ENCODE measurements around the gene RP9. TPM values are rescaled to one million over a fixed set of nuclear protein-coding genes. Genes with fewer than 3 reads are reported as not detected.

The RP9 gene
- total and polyA plus RNA-seq, 2 of the 13 experiments (the other 11 are each of a cell fraction or from before 2014, with no cell fraction given), result 14.2 to 18.6 TPM

DNA sequence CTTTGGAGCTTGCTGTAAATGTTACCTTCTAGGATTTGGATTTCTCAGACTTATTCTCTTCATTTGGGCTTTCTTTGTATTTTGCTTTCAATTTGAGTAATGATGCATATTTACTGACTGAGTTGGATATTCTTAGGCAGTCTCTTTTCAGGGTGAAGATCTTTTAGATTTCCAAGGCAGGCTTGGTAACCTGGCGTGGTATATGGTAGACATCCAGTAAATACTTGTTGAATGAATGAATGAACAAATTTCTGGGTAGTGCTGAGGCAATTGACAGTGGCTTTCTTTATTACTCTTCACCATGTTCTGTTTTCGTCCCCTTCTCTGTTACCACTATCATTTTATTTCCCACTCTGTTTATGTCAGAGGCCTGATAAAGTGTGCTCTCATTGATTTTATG lies 47.2 kb upstream of the RP9 start:
- POLR2A ChIA-PET, result no interaction called here
- no peak overlapping the region for H3K9ac ChIP-seq (ENCODE audit: insufficient read depth, low read depth, low read length)
- TF ChIP-seq, protein P1, sequence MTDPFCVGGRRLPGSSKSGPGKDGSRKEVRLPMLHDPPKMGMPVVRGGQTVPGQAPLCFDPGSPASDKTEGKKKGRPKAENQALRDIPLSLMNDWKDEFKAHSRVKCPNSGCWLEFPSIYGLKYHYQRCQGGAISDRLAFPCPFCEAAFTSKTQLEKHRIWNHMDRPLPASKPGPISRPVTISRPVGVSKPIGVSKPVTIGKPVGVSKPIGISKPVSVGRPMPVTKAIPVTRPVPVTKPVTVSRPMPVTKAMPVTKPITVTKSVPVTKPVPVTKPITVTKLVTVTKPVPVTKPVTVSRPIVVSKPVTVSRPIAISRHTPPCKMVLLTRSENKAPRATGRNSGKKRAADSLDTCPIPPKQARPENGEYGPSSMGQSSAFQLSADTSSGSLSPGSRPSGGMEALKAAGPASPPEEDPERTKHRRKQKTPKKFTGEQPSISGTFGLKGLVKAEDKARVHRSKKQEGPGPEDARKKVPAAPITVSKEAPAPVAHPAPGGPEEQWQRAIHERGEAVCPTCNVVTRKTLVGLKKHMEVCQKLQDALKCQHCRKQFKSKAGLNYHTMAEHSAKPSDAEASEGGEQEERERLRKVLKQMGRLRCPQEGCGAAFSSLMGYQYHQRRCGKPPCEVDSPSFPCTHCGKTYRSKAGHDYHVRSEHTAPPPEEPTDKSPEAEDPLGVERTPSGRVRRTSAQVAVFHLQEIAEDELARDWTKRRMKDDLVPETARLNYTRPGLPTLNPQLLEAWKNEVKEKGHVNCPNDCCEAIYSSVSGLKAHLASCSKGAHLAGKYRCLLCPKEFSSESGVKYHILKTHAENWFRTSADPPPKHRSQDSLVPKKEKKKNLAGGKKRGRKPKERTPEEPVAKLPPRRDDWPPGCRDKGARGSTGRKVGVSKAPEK (CRISPR knock-in tag; IDR thresholded peaks at IDR 0.05; ENCODE audit: borderline replicate concordance), result no peak
- TF ChIP-seq ZNF772 (CRISPR knock-in tag; IDR thresholded peaks at IDR 0.05) (no peak), ZNF572 (CRISPR knock-in tag; IDR thresholded peaks at IDR 0.05) (no peak)
- TF ChIP-seq, protein P2, sequence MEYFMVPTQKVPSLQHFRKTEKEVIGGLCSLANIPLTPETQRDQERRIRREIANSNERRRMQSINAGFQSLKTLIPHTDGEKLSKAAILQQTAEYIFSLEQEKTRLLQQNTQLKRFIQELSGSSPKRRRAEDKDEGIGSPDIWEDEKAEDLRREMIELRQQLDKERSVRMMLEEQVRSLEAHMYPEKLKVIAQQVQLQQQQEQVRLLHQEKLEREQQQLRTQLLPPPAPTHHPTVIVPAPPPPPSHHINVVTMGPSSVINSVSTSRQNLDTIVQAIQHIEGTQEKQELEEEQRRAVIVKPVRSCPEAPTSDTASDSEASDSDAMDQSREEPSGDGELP (IDR thresholded peaks at IDR 0.05; ENCODE audit: borderline replicate concordance, low read depth), result no peak
- no peaks in the 10 kb centered on the region for H4K20me1 ChIP-seq (ENCODE audit: insufficient read depth, low read length)
- no peak for DNase-seq (ENCODE audit: low spot score)
- FAIRE-seq, result no peak
- 0 out of 5 replicates have a peak, but pooled peaks cover 0 to 1% of the 10 kb centered on the region in 2 experiments for H3K36me3 ChIP-seq (replicated peaks in 1 of 2; ENCODE audit: control insufficient read depth in 1 of 2, insufficient read depth in 2 of 2, low read length in 2 of 2)
- H3K4me1 ChIP-seq (ENCODE audit: insufficient read depth, low read length), result no peaks in the 10 kb centered on the region
- CTCF ChIA-PET (ENCODE audit: low intra/inter-chr PET ratio, low total read pairs), result no interaction called here
- no peak overlapping the region for H3K4me2 ChIP-seq (ENCODE audit: low read depth, low read length)
- BruUV-seq (replicated peaks), result no TSS peak
- no peak overlapping the region for H2AFZ ChIP-seq (ENCODE audit: low read length)
- in situ Hi-C loops (cut with HindIII; ENCODE audit: extremely low pct_ligation_motif_present, low pct_unique_long_range_greater_than_20kb) (no loop called here), intact Hi-C loops (cut with micrococcal nuclease; ENCODE audit: unreplicated experiment) (no loop called here)
- no peaks in the 10 kb centered on the region for H3K9me3 ChIP-seq (ENCODE audit: low read length)
- ATAC-seq, result no peak
- H3K79me2 ChIP-seq (ENCODE audit: insufficient read depth, low read length), result no peaks in the 10 kb centered on the region
- H3K27me3 ChIP-seq (ENCODE audit: control insufficient read depth in 1 of 2, insufficient read depth in 2 of 2, low read length in 2 of 2), result no peaks in the 10 kb centered on the region
- H3K4me3 ChIP-seq (replicated peaks in 1 of 3; ENCODE audit: insufficient read depth in 1 of 3, low read depth in 2 of 3, low read length in 3 of 3), result no peak overlapping the region
- 91% methylated on average over 2 of the region's 2 CpGs for WGBS (ENCODE audit: low lambda C conversion rate)
- no peak overlapping the region for H3K27ac ChIP-seq (ENCODE audit: extremely low read length, insufficient read depth, low read length)

DNA sequence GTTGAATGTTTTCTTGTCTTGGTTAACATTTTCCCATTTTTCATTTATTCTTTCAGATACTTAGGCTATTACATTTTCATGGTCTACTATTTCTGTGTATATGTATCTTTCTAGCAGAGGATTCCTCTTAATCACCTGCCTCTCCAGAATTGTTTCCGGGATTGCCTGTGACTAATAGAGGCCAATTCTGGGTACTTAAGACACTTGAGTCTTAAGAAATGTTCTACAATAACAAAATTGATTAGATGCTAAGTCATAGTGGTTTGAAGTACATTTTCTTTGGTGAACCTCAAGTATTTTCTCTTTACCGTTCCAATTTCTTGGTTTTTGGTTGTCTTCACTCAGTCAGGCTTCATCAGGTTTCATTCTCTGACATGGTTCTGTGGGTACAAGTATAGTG lies 46.6 kb upstream of the RP9 start:
- ChIA-PET CTCF (ENCODE audit: low intra/inter-chr PET ratio, low total read pairs) (no interaction called here), POLR2A (no interaction called here)
- H3K4me3 ChIP-seq (replicated peaks in 1 of 3; ENCODE audit: insufficient read depth in 1 of 3, low read depth in 2 of 3, low read length in 3 of 3), result no peak overlapping the region
- DNase-seq (ENCODE audit: low spot score) (no peak), FAIRE-seq (no peak), ATAC-seq (no peak)
- 85% methylated on average over 2 of the region's 2 CpGs for WGBS (ENCODE audit: low lambda C conversion rate)
- 0 out of 5 replicates have a peak, but pooled peaks cover 0 to 1% of the 10 kb centered on the region in 2 experiments for H3K36me3 ChIP-seq (replicated peaks in 1 of 2; ENCODE audit: control insufficient read depth in 1 of 2, insufficient read depth in 2 of 2, low read length in 2 of 2)
- H3K9me3 ChIP-seq (ENCODE audit: low read length), result no peaks in the 10 kb centered on the region
- no peak overlapping the region for H3K9ac ChIP-seq (ENCODE audit: insufficient read depth, low read depth, low read length)
- H3K79me2 ChIP-seq (ENCODE audit: insufficient read depth, low read length), result no peaks in the 10 kb centered on the region
- intact Hi-C loops (cut with micrococcal nuclease; ENCODE audit: unreplicated experiment), result no loop called here
- no peak overlapping the region for H3K4me2 ChIP-seq (ENCODE audit: low read depth, low read length)
- no peak overlapping the region for H3K27ac ChIP-seq (ENCODE audit: extremely low read length, insufficient read depth, low read length)
- H4K20me1 ChIP-seq (ENCODE audit: insufficient read depth, low read length), result no peaks in the 10 kb centered on the region
- no peak overlapping the region for H2AFZ ChIP-seq (ENCODE audit: low read length)
- no peaks in the 10 kb centered on the region for H3K27me3 ChIP-seq (ENCODE audit: control insufficient read depth in 1 of 2, insufficient read depth in 2 of 2, low read length in 2 of 2)
- no peaks in the 10 kb centered on the region for H3K4me1 ChIP-seq (ENCODE audit: insufficient read depth, low read length)
- in situ Hi-C loops (cut with HindIII; ENCODE audit: extremely low pct_ligation_motif_present, low pct_unique_long_range_greater_than_20kb), result no loop called here
- no TSS peak for BruUV-seq (replicated peaks)
- no peak for TF ChIP-seq ZNF878 (CRISPR knock-in tag; IDR thresholded peaks at IDR 0.05)
- TF ChIP-seq, protein P3, sequence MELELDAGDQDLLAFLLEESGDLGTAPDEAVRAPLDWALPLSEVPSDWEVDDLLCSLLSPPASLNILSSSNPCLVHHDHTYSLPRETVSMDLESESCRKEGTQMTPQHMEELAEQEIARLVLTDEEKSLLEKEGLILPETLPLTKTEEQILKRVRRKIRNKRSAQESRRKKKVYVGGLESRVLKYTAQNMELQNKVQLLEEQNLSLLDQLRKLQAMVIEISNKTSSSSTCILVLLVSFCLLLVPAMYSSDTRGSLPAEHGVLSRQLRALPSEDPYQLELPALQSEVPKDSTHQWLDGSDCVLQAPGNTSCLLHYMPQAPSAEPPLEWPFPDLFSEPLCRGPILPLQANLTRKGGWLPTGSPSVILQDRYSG (CRISPR knock-in tag; IDR thresholded peaks at IDR 0.05), result no peak
- TF ChIP-seq, protein P4, sequence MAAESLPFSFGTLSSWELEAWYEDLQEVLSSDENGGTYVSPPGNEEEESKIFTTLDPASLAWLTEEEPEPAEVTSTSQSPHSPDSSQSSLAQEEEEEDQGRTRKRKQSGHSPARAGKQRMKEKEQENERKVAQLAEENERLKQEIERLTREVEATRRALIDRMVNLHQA (CRISPR knock-in tag; IDR thresholded peaks at IDR 0.05), result no peak
- no peak for TF ChIP-seq ZNF329 (CRISPR knock-in tag; IDR thresholded peaks at IDR 0.05; ENCODE audit: low read depth)
- TF ChIP-seq JUN (CRISPR knock-in tag; IDR thresholded peaks at IDR 0.05), result no peak
- TF ChIP-seq ZNF33B (CRISPR knock-in tag; IDR thresholded peaks at IDR 0.05), result no peak
- no peak for TF ChIP-seq ZNF580 (CRISPR knock-in tag; IDR thresholded peaks at IDR 0.05; ENCODE audit: borderline replicate concordance, low read depth)
